ENCODE results near the gene PSG1. TPM values are rescaled to one million over a fixed set of nuclear protein-coding genes. Genes with fewer than 3 reads are reported as not detected.
"Not testable (repeated sequence)": the region's sequence is repeated elsewhere in the genome, so short reads cannot be mapped to it uniquely, and the experiment has no call there.

The PSG1 gene
- total and polyA plus RNA-seq, 7 donors: 0.51 TPM; not detected in 6

DNA sequence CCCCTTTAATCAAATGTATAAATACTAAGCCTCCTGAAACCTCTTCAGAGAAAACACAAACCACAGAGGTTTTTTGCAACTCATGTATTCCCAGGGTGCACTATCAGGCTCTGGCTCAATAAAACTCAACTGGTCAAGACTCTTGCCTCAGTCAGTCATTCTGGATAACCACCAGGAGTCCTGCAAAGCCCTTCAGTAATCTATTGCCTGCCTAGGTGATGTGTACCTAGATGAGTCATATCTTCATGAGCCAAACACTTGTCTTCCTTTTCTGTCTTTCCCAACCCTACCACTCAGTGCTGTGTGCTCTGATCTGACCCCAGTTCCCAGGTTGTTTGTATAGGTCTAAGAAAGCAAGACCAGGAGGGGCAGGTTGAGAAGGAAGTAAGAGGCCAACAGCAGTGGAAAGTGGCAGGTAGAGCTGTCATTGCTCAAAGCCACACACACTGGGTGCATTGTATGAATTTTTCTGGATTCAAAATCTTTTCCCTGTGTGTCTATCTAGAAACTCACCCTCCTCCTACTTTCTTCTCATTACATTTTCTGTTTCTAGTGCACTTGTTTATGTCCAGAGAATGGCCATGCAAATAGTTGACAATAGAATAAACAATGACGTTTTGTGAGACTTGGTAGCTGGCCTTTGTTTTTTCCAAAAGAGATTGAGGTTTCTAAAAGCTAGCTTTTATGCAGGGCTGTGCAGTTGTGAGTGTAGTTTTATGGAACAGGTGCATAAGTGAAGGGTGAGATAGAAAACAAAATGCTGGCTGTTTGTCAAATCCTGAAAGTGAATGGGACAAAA, 48.1 kb downstream of the PSG1 start:
- Histone ChIP-seq H3K4me3 (no peak overlapping the region), H3K4me1 (no peaks in the 10 kb centered on the region), H3K36me3 (ENCODE audit: insufficient read depth in 1 of 2, low read depth in 1 of 2) (no peaks in the 10 kb centered on the region), H3K9me3 (no peaks in the 10 kb centered on the region), H3K27ac (no peak overlapping the region), H3K27me3 (ENCODE audit: insufficient read depth in 3 of 3, low read length in 2 of 3) (no peaks in the 10 kb centered on the region)
- ATAC-seq (no peak), DNase-seq (no peak)
- TF ChIP-seq, protein P1, sequence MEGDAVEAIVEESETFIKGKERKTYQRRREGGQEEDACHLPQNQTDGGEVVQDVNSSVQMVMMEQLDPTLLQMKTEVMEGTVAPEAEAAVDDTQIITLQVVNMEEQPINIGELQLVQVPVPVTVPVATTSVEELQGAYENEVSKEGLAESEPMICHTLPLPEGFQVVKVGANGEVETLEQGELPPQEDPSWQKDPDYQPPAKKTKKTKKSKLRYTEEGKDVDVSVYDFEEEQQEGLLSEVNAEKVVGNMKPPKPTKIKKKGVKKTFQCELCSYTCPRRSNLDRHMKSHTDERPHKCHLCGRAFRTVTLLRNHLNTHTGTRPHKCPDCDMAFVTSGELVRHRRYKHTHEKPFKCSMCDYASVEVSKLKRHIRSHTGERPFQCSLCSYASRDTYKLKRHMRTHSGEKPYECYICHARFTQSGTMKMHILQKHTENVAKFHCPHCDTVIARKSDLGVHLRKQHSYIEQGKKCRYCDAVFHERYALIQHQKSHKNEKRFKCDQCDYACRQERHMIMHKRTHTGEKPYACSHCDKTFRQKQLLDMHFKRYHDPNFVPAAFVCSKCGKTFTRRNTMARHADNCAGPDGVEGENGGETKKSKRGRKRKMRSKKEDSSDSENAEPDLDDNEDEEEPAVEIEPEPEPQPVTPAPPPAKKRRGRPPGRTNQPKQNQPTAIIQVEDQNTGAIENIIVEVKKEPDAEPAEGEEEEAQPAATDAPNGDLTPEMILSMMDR (IDR thresholded peaks at IDR 0.05): no peak
- intact Hi-C loops (cut with DNase I): no loop called here
- WGBS, 3 donors: 20 to 41% (median 21%) methylated on average over 1 of the region's 1 CpG

DNA sequence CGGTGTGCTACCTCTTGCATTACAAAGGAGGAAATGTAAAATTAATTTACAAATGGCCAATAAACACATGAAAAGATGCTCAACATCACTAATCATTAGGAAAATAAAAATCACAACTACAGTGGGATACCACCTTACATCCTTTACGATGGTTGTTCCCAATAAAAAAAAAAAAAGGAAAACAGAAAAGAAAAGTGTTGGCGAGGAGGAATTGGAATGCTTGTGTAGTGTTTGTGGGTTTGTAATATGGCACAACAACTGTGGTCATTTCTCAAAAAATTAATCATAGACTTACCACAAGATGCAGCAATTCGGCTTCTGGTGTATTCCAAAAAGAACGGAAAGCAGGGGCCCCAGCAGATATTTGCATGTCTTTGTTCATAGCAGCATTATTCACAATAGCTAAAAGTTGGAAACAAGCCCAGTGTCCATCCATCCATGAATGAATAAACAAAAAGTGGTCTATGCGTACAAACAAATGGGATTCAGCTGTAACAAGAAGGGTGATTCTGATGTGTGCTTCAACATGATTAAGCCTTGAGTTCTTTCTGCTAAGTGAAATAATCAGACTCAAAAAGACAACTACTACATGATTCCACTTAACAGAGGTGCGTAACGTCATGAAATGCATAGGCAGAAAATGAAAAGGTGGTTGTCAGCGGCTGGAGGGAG, 58.1 kb downstream of the PSG1 start:
- ATAC-seq; H3K9me3 ChIP-seq; H3K4me3 ChIP-seq; DNase-seq; H3K36me3 ChIP-seq (ENCODE audit: insufficient read depth in 1 of 2, low read depth in 1 of 2); intact Hi-C loops (cut with DNase I); H3K27me3 ChIP-seq (ENCODE audit: insufficient read depth in 3 of 3, low read length in 2 of 3); H3K4me1 ChIP-seq; H3K27ac ChIP-seq: not testable (repeated sequence)
- 81 to 87% (median 85%) methylated on average over 9 of the region's 9 CpGs for WGBS, 3 donors

DNA sequence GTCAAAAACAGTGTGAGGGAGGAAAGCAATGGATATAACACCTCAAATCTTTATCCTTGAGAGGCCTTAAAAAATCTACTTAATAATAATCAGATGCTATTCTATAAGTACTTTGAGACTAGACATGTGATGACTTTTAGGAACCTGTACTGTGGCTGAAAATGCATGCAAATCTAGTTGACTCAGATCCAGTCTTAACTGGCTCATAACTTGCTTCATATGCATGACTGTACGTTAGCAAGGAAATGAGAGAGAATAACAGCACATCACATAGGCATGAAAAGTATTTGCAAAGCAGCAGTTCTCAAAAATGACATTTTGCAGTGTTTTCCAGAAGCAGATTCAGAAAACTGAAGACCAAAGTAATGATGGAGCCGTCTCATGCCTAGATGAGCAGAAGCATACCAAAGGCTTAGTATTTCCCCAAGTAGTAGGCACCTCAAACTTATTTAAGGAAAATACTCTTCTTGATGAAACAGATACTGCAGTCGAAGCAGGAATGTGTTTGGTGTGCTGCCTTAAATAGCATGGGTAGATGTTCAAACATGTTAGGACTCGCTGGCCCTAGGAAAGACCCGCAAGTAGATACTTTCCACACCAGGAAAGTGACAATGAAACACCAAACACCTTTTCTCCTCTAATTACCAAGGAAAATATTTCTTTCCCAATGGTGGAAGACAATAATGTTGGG, 59.4 kb downstream of the PSG1 start:
- ATAC-seq; H3K27ac ChIP-seq; H3K4me3 ChIP-seq; intact Hi-C loops (cut with DNase I); H3K27me3 ChIP-seq (ENCODE audit: insufficient read depth in 3 of 3, low read length in 2 of 3); H3K4me1 ChIP-seq; H3K9me3 ChIP-seq; H3K36me3 ChIP-seq (ENCODE audit: insufficient read depth in 1 of 2, low read depth in 1 of 2); DNase-seq: not testable (repeated sequence)
- WGBS, 3 donors: 59 to 64% (median 60%) methylated on average over 5 of the region's 5 CpGs

DNA sequence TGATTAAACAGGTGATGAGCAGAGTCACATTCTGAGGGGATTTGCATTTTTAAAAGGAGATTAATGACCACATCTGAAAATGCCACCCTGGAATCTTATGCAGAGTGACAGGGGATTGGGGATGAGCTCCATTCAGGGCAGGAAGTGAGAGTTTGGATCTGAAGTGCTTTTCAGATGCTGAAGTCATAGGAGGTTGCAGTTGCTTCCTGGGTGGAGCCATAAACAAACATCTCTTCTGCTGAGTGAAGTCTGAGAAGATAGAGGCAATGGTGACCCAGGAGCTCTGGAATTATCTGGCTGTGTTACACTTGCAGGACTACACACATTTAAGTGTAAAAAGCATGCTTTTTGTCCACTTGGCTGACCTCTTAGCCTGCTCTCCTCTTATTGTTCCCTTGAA, 62.6 kb downstream of the PSG1 start:
- DNase-seq (no peak), ATAC-seq (no peak)
- intact Hi-C loops (cut with DNase I): no loop called here
- Histone ChIP-seq H3K4me1 (no peaks in the 10 kb centered on the region), H3K36me3 (ENCODE audit: insufficient read depth in 1 of 2, low read depth in 1 of 2) (no peaks in the 10 kb centered on the region), H3K27ac (no peak overlapping the region), H3K27me3 (ENCODE audit: insufficient read depth in 3 of 3, low read length in 2 of 3) (no peaks in the 10 kb centered on the region), H3K9me3 (no peaks in the 10 kb centered on the region), H3K4me3 (no peak overlapping the region)
- TF ChIP-seq, protein P1 (IDR thresholded peaks at IDR 0.05): no peak

Other genes starting within 250 kb of the PSG1 start
- not detected for gene PSG3, start 139.2 kb downstream of the PSG1 start, total RNA-seq
- gene PSG3, start 139.2 kb downstream of the PSG1 start, polyA plus RNA-seq: not detected
- not detected for gene PSG8, start 114.0 kb downstream of the PSG1 start, total RNA-seq
- gene PSG8, start 114.0 kb downstream of the PSG1 start, polyA plus RNA-seq: not detected
- gene PSG6, start 38.2 kb upstream of the PSG1 start, total RNA-seq: not detected
- gene PSG6, start 38.2 kb upstream of the PSG1 start, polyA plus RNA-seq: not detected
- not detected for gene PSG7, start 57.5 kb upstream of the PSG1 start, total RNA-seq
- gene PSG7, start 57.5 kb upstream of the PSG1 start, polyA plus RNA-seq: under 1 TPM in 1 of 3 donors, not detected in 2; 0.01 TPM
- not detected for gene PSG11, start 146.8 kb upstream of the PSG1 start, total RNA-seq
- under 1 TPM in 1 of 3 donors, not detected in 2; 0.13 TPM for gene PSG11, start 146.8 kb upstream of the PSG1 start, polyA plus RNA-seq
- gene PSG2, start 203.0 kb upstream of the PSG1 start, total RNA-seq: not detected
- gene PSG2, start 203.0 kb upstream of the PSG1 start, polyA plus RNA-seq: not detected

Measured in psoas muscle (tissue), 8 donors.